HFFc6 (cell line): Measurements from ENCODE around the gene ZNF583. TPM values are rescaled to one million over a fixed set of nuclear protein-coding genes. Genes with fewer than 3 reads are reported as not detected.

Experiments used
- DNase-seq: peaks from one replicate; pipeline ENCODE4 v3.0.0-alpha.2; 2018
- H3K27ac Mint-ChIP-seq: 2 replicates; pipeline ENCODE4 v1.8.0; 2020; ENCODE audit warnings: mild to moderate bottlenecking, mixed read lengths
- H3K27me3 Mint-ChIP-seq: 2 replicates; pipeline ENCODE4 v1.8.0; 2021; ENCODE audit warnings: mild to moderate bottlenecking, moderate library complexity, mixed read lengths; ENCODE audit not compliant: insufficient read depth
- H3K36me3 Mint-ChIP-seq: 2 replicates; pipeline ENCODE4 v1.8.0; 2021; ENCODE audit warnings: low read depth, mixed read lengths
- H3K4me1 Mint-ChIP-seq: 2 replicates; pipeline ENCODE4 v1.8.0; 2020; ENCODE audit warnings: low read depth, mixed read lengths
- H3K4me3 Mint-ChIP-seq: 2 replicates; pipeline ENCODE4 v1.8.0; 2020; ENCODE audit warnings: mild to moderate bottlenecking, moderate library complexity, mixed read lengths
- H3K9me3 Mint-ChIP-seq: 2 replicates; pipeline ENCODE4 v1.8.0; 2020; ENCODE audit warnings: mild to moderate bottlenecking, mixed read lengths
- long read RNA-seq: library from polyadenylated mRNA; unstranded; transcript quantifications from one replicate; pipeline ENCODE4 v2.0.0, GENCODE V29; 2019
- total RNA-seq, 6 experiments: library from RNA; stranded (reverse); fragmentation: NEBNext Ultra II Directional; extraction: Animal tissue kit (Norgen Biotek cat#: 25700); gene quantifications; 2 replicates in 1 of 6; 3 replicates in 5 of 6; pipeline ENCODE4 v1.2.3, GENCODE V29; 2021
- TF ChIP-seq, protein P1 (sequence below): fragments of 200-600 bp; sonication (generic); IDR thresholded peaks from 2 replicates; pipeline ENCODE4 v1.5.0; 2021; ENCODE audit warnings: antibody characterized with exemption, mild to moderate bottlenecking

The ZNF583 gene
- total RNA-seq = 1 to 10 TPM; 3.5 to 5.3 (median 4.5) TPM
- long read RNA-seq, full-length matches to known transcripts = 6 of 7 reads
- long read RNA-seq, partial matches to known transcripts = 0 of 7 reads
- long read RNA-seq, other reads (novel, unspliced or antisense) = 1 of 7 reads

DNA sequence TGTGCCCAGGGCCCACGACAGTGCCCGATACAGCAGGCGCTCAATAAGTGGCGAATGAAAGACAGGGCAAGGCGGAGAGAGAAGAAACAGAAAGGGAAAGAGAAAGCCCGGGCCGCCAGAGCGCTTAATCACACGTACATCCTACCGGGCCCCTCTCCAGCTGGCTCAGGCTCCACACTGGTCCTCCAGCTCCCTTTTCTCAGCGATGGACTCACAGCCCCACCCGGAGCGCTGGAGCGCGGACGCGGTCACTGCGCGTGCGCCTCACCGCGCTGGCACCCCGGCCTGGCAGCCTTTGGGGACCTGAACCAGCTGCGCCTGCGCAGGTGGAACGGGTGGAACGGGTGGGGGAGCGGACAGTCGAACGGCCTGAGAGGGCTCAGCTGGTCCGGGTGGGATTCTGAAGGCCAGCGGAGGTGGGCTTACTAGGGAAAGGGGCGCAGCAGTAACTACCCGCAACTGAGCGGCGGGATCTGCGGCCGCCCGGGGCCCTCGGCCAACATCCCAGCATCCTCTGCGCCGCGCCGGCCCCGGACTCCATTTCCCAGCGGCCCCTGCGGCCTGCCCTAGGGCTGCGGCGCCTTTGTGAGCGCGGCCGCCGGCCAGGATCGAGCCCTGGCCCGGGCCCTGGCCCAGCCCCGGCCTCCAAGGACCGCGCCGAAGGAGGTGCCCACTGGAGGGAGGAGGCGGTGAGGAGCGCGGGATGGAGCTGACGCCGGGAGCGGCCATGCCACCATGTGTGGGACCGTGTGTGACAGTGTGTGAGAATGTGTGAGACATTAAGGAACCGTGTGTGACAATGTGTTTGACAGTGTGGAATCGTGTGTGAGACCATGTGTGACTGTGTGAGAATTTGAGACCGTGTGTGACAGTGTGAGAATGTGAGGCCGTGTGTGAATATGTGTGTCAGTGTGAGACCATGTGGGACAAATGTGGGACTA lies at the start of gene ZNF583:
ZNF583 (plus strand) TSS at position 569 of the 941 bp plus-strand sequence. CDS start 2,783 bp downstream, outside the sequence.
- peak within 1 kb of the TSS; percentile 90 for H3K27ac Mint-ChIP-seq
- peaks cover 25% of the 10 kb centered on the region for H3K4me1 Mint-ChIP-seq
- peak; percentile 95 for DNase-seq
- TF ChIP-seq, protein P1, sequence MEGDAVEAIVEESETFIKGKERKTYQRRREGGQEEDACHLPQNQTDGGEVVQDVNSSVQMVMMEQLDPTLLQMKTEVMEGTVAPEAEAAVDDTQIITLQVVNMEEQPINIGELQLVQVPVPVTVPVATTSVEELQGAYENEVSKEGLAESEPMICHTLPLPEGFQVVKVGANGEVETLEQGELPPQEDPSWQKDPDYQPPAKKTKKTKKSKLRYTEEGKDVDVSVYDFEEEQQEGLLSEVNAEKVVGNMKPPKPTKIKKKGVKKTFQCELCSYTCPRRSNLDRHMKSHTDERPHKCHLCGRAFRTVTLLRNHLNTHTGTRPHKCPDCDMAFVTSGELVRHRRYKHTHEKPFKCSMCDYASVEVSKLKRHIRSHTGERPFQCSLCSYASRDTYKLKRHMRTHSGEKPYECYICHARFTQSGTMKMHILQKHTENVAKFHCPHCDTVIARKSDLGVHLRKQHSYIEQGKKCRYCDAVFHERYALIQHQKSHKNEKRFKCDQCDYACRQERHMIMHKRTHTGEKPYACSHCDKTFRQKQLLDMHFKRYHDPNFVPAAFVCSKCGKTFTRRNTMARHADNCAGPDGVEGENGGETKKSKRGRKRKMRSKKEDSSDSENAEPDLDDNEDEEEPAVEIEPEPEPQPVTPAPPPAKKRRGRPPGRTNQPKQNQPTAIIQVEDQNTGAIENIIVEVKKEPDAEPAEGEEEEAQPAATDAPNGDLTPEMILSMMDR = no peak
- peaks cover 72% of the 10 kb centered on the region for H3K9me3 Mint-ChIP-seq
- H3K4me3 Mint-ChIP-seq = peak within 1 kb of the TSS; percentile 90
- peaks cover 71% of the 10 kb centered on the region for H3K36me3 Mint-ChIP-seq
- H3K27me3 Mint-ChIP-seq = no peaks in the 10 kb centered on the region

DNA sequence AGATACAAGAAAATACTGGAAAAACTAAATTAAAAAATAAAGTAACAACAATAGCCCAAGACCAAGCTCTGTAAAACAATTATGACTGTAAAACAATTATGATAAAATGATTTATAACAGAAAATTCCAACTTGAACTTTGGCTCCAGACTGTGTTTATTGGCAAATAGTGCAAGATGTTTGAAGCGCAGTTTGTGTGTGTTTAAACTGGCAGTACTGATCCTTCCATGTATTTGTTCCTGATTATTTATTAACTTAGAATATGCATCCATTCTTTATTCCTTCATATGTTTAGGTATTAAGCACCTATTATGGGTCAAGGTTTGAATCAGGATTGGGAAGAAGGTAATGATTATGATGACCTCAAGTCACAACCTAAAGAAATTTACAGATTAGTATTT lies 48.6 kb upstream of the ZNF583 start:
- TF ChIP-seq, protein P1 = no peak
- H3K4me3 Mint-ChIP-seq = no peak overlapping the region
- no peaks in the 10 kb centered on the region for H3K4me1 Mint-ChIP-seq
- peaks cover 15% of the 10 kb centered on the region for H3K36me3 Mint-ChIP-seq
- peaks cover 3% of the 10 kb centered on the region for H3K27me3 Mint-ChIP-seq
- H3K27ac Mint-ChIP-seq = no peak overlapping the region
- peaks cover 41% of the 10 kb centered on the region for H3K9me3 Mint-ChIP-seq
- no peak for DNase-seq

DNA sequence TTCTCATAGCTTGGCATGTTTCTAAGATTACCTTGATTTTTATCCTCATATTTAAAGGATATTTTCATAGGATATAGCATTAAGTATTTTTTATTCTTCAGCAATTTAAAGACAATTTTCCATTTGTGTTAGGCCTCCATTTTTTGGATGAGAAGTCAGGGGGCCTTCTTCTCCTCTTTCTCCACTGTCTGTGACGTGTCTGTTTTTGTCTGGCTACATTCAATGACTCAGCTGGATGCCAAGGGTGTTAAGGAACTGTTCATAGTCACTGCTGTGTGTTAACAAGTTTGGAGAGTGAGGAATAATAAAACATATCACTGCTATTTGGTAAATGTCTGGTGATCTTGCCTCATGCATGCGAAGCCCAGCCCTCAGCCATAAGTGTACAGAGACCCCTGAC lies 47.2 kb upstream of the ZNF583 start:
- no peak overlapping the region for H3K4me3 Mint-ChIP-seq
- DNase-seq = no peak
- no peak overlapping the region for H3K27ac Mint-ChIP-seq
- no peaks in the 10 kb centered on the region for H3K4me1 Mint-ChIP-seq
- TF ChIP-seq, protein P1 = no peak
- H3K9me3 Mint-ChIP-seq = peaks cover 54% of the 10 kb centered on the region
- H3K36me3 Mint-ChIP-seq = peaks cover 20% of the 10 kb centered on the region
- peaks cover 3% of the 10 kb centered on the region; the same call in 1 of the 2 replicates for H3K27me3 Mint-ChIP-seq

DNA sequence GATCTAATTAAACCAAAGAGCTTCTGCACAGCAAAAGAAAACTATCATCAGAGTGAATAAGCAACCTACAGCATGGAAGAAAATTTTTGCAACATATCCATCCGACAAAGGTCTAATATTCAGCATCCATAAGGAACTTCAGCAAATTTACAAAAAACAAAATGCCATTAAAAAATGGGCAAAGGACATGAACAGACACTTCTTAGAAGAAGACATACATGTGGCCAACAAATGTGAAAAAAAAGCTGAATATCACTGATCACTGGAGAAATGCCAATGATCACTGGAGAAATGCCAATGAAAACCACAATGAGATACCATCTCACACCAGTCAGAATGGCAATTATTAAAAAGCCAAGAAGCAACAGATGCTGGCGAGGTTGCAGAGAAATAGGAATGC lies 43.3 kb upstream of the ZNF583 start:
- Mint-ChIP-seq H3K4me1 (no peaks in the 10 kb centered on the region), H3K27me3 (peaks cover 3% of the 10 kb centered on the region; the same call in 1 of the 2 replicates), H3K27ac (no peak overlapping the region), H3K9me3 (peaks cover 54% of the 10 kb centered on the region), H3K4me3 (no peak overlapping the region), H3K36me3 (peaks cover 25% of the 10 kb centered on the region)
- TF ChIP-seq, protein P1 = no peak
- no peak for DNase-seq

DNA sequence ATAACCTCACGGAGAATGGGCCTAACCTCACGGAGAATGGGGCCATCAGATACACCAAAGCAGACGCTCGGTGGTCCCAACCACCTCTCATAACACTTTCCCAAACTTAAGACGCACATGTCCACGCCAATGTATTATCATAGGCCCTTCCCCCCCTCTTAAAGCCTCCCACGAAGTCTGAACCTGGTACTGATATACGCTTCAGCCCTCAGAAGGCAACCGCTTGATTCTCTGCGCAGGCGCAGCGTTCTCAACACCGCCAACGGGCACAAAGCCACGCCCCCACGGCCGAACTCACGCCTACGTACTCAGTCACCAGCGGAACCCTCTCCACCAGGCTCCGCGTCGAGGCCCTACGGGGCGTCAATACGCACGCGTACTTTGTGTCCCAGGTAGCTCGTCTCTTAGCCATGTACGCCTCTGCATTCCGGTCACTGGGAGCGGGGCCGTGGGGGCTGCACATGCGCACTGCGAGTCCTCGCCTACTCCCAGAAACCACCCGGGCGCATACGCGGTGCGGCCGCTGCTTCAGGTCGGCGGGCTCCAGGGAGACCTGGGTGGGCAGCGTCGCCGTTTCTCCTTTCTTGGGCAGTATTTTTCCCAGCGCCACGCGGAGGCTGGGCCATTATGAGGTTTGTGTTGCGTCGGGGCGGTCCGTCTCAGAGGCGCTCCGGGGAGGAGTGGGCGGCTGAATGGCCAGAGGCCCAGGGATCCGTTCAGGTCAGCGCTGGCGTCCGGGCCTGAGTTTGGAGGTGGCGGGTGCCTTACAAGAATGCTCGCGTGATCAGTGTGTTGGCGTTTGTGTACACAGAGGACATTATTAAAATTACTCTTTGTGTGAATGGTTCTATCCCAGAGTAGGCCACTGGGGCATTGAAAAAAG lies 36.1 kb upstream of the ZNF583 start:
- peak overlapping the region; percentile 83 for H3K27ac Mint-ChIP-seq
- H3K4me3 Mint-ChIP-seq = peak overlapping the region; percentile 90
- H3K9me3 Mint-ChIP-seq = peaks cover 60% of the 10 kb centered on the region

More for the DNA sequence above, 36.1 kb upstream of the ZNF583 start:
- Mint-ChIP-seq H3K27me3 (no peaks in the 10 kb centered on the region; the same call in 1 of the 2 replicates), H3K4me1 (no peaks in the 10 kb centered on the region; the same call in 1 of the 2 replicates), H3K36me3 (peaks cover 32% of the 10 kb centered on the region)
- peak; percentile 85 for DNase-seq
- TF ChIP-seq, protein P1 = no peak; the same call in 1 of the 2 replicates
